ENCODE results near the gene SNX27. TPM values are rescaled to one million over a fixed set of nuclear protein-coding genes. Genes with fewer than 3 reads are reported as not detected.
A peak's percentile ranks its signal among the peaks of the same experiment; 100 is the strongest.

SNX27 gene
- total RNA-seq, 6 experiments from 2014 or later: 29.2 to 31.8 (median 31.0) TPM

GRCh38 chr1:151693057-151693651 lies 81.3 kb downstream of the SNX27 start:
- no peaks in the 10 kb centered on the region for H3K4me1 Mint-ChIP-seq (ENCODE audit: low read depth)
- H3K4me3 Mint-ChIP-seq: no peak overlapping the region
- peak; percentile 78 for TF ChIP-seq CTCF (IDR thresholded peaks at IDR 0.05)
- H3K36me3 Mint-ChIP-seq (ENCODE audit: low read depth): 0 out of 2 replicates have a peak, but pooled peaks cover 4% of the 10 kb centered on the region
- peak; percentile 45 for DNase-seq
- no peaks in the 10 kb centered on the region for H3K27me3 Mint-ChIP-seq (ENCODE audit: insufficient read depth)
- no peaks in the 10 kb centered on the region for H3K9me3 Mint-ChIP-seq
- H3K27ac Mint-ChIP-seq: no peak overlapping the region

DNA sequence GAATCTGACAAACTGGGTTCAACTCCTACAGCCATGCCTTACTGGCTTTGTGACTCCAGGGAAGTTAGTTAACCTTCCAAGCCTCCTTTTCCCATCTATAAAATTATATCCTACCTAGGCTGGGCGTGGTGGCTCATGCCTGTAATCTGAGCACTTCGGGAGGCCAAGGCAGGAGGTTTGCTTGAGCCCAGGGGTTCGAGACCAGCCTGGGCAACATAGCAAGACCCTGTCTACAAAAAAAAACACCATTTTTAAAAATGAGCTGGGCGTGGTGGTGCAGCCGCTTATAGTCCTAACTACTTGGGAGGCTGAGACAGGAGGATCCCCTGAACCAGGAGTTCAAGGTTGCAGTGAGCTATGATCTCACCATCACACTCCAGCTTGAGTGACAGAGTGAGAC lies 89.7 kb downstream of the SNX27 start:
- H3K9me3 Mint-ChIP-seq: no peaks in the 10 kb centered on the region
- no peaks in the 10 kb centered on the region for H3K4me1 Mint-ChIP-seq (ENCODE audit: low read depth)
- H3K27ac Mint-ChIP-seq: no peak overlapping the region
- TF ChIP-seq CTCF (IDR thresholded peaks at IDR 0.05): no peak
- no peaks in the 10 kb centered on the region for H3K27me3 Mint-ChIP-seq (ENCODE audit: insufficient read depth)
- no peak overlapping the region for H3K4me3 Mint-ChIP-seq
- H3K36me3 Mint-ChIP-seq (ENCODE audit: low read depth): peaks cover 14% of the 10 kb centered on the region
- no peak for DNase-seq

DNA sequence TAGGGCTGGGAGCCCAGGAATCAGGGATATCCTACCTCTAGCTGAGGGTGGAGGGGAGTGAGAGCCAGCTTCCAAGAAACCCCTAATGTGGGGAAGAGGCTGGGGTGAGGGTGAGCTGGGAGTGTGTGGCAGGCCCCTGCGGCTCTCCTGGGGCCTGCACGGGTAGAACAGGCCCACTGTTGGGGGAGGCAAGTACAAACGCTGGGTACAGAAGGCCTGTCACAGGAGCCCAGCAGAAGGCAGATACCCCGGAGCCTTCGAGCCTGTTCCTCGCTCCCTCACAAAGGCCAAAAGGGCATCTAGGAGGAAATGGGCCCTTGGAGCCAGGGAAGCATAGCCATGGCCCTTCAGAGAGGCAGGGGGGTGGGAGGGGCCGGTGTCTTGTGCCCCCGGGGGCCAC lies 91.1 kb downstream of the SNX27 start:
- Mint-ChIP-seq H3K27me3 (ENCODE audit: insufficient read depth) (peaks cover 4% of the 10 kb centered on the region), H3K4me3 (no peak overlapping the region), H3K9me3 (no peaks in the 10 kb centered on the region), H3K36me3 (ENCODE audit: low read depth) (peaks cover 14% of the 10 kb centered on the region), H3K4me1 (ENCODE audit: low read depth) (no peaks in the 10 kb centered on the region), H3K27ac (no peak overlapping the region)
- no peak for TF ChIP-seq CTCF (IDR thresholded peaks at IDR 0.05)
- DNase-seq: no peak

GRCh38 chr1:151703813-151704212 lies 92.0 kb downstream of the SNX27 start:
- H3K4me1 Mint-ChIP-seq (ENCODE audit: low read depth): no peaks in the 10 kb centered on the region
- no peak overlapping the region for H3K4me3 Mint-ChIP-seq
- DNase-seq: no peak
- no peak for TF ChIP-seq CTCF (IDR thresholded peaks at IDR 0.05)
- H3K27me3 Mint-ChIP-seq (ENCODE audit: insufficient read depth): peaks cover 6% of the 10 kb centered on the region
- H3K27ac Mint-ChIP-seq: no peak overlapping the region
- no peaks in the 10 kb centered on the region for H3K9me3 Mint-ChIP-seq
- peaks cover 14% of the 10 kb centered on the region for H3K36me3 Mint-ChIP-seq (ENCODE audit: low read depth)

GRCh38 chr1:151704246-151704645 lies 92.4 kb downstream of the SNX27 start:
- TF ChIP-seq CTCF (IDR thresholded peaks at IDR 0.05): no peak
- Mint-ChIP-seq H3K36me3 (ENCODE audit: low read depth) (peaks cover 13% of the 10 kb centered on the region), H3K4me3 (no peak overlapping the region), H3K4me1 (ENCODE audit: low read depth) (no peaks in the 10 kb centered on the region), H3K9me3 (no peaks in the 10 kb centered on the region), H3K27ac (no peak overlapping the region), H3K27me3 (ENCODE audit: insufficient read depth) (peaks cover 9% of the 10 kb centered on the region)
- no peak for DNase-seq

Measured in HFFc6 (cell line).